Lower leg skin (tissue), 3 donors: ENCODE results near the gene DHRS2.

Source experiments
- POLR2A ChIP-seq, 2 donors: fragments of 450-650 bp; IDR thresholded peaks; one replicate each; pipeline ENCODE4 v1.6.1; 2016 to 2017; ENCODE audit warnings: antibody characterized with exemption in 2 of 2, mild to moderate bottlenecking in 1 of 2, moderate library complexity in 1 of 2
- TF ChIP-seq, protein P1 (sequence below), 3 donors: fragments of 450-650 bp; IDR thresholded peaks; one replicate each; pipeline ENCODE4 v1.5.1; 2016; ENCODE audit warnings: antibody characterized with exemption in 3 of 3, mild to moderate bottlenecking in 3 of 3, moderate library complexity in 2 of 3

DNA sequence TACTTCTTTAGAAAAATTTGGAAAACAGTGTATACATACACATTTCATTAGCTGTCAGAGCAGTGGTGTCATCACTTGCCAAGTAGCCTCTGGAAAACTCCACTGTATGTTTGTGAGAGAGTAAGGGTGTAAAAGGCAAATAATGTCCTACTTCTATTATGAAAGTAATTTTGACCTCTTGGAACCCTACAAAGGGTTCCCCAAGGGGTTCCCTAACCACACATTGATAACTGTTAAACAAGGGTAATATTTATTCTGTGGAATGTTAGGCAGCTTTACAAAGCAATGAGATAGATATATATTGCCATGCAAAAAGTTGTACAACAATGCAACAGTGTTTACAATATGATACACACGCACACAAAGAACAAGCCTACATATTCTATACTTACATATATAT, 18.6 kb upstream of the DHRS2 start:
- TF ChIP-seq, protein P1, sequence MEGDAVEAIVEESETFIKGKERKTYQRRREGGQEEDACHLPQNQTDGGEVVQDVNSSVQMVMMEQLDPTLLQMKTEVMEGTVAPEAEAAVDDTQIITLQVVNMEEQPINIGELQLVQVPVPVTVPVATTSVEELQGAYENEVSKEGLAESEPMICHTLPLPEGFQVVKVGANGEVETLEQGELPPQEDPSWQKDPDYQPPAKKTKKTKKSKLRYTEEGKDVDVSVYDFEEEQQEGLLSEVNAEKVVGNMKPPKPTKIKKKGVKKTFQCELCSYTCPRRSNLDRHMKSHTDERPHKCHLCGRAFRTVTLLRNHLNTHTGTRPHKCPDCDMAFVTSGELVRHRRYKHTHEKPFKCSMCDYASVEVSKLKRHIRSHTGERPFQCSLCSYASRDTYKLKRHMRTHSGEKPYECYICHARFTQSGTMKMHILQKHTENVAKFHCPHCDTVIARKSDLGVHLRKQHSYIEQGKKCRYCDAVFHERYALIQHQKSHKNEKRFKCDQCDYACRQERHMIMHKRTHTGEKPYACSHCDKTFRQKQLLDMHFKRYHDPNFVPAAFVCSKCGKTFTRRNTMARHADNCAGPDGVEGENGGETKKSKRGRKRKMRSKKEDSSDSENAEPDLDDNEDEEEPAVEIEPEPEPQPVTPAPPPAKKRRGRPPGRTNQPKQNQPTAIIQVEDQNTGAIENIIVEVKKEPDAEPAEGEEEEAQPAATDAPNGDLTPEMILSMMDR (IDR thresholded peaks at IDR 0.05) = no peak
- no peak for TF ChIP-seq POLR2A (IDR thresholded peaks at IDR 0.05)
